H54 (cell line): Measurements from ENCODE around the gene ROR2.

Experiments used
- DNase-seq: peaks from one replicate; pipeline ENCODE4 v3.0.0; 2011; ENCODE audit warnings: low spot score, mixed read lengths; ENCODE audit not compliant: insufficient read length
- FAIRE-seq: peaks from 3 replicates; lab custom pipeline; 2011; peaks lifted over from hg19 to GRCh38; lab: Jason Lieb, UNC
- POLR2A ChIP-seq: IDR thresholded peaks from 2 replicates; pipeline ENCODE4 v1.6.1; 2011; ENCODE audit warnings: low read depth, mild to moderate bottlenecking, low read length

ROR2 gene

DNA sequence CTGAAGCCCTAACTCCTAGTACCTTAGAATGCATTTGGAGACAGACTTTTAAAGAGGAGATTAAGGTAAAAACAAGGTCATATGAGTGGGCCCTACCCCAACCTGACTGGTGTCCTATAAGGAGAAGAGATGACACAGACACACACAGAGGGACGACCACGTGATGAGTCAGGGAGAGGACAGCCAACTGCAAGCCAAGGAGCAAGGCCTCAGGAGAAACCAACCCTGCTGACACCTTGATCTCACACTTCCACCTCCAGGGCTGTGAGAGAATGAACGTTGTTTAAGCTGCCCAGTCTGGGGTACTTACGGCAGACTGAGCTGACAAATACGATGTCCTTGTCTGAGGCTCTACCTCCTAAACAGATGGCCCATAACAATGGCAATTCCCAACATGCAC, 93.6 kb downstream of the ROR2 start:
- TF ChIP-seq POLR2A = no peak
- DNase-seq (no peak), FAIRE-seq (no peak)

DNA sequence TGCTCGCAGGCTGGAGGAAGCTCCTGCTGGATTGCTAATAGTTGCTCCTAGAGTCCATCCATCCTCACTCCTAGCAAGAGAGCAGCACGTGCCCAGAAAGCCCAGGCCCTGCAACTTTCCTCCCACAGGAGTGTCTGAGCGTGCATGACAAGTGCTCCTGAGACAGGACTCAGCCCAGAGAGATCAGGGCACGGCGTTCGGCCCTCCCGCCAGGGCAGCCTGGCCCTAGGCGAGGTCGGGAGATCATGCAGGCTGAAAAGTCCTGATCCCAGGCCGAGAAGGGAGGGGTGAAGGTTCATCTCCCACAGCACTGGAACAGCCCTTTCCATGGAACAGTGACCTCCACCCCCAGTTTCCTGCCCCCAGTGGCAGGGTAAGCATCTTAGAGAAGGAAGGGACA, 94.8 kb downstream of the ROR2 start:
- DNase-seq (no peak), FAIRE-seq (no peak)
- no peak for TF ChIP-seq POLR2A

DNA sequence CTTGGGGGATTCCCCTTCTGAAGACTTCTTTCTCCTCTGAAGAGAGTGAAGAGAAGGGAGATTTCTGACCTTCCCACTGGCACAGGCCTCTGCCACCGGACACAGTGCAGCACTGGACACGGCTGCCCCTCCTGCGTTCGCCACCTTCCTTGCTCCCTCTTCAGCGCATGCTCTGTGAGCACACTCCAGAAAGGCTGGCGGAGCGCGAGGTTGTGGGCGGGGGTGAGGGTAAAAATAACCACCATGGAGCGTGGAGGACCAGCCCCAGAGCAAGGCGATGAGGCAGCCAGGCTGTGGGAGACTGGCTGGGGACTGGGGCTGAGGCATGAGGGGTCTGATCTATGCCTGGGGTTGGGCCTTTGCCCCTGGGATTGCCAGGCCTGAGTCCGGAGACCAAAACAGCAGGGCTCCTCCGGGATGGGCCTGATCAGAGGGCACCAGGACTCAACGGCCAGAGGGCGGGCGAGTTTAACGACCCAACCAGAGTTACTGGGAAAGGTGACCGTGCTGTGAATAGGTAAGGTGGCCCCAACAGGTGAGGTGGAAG, 97.2 kb downstream of the ROR2 start:
- FAIRE-seq (no peak), DNase-seq (no peak)
- no peak for TF ChIP-seq POLR2A

DNA sequence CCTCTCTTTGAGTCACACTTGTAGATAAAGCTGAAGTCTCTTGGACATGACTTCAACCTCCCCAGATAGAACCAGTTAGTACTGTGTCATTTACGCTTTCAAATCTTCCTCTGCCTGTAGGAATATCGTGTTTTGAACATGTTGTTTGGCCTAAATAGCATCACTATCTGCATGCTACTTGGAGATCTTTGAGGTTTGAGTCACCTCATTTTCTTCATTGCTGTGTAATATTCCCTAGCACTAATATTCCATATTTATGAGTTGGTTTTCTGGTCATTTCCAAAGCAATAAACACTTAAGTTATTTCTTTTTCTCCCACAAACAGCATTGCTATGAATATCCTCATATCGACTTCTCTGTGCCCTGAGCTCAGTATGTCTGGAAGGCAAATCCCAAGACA, 100.3 kb downstream of the ROR2 start:
- TF ChIP-seq POLR2A = no peak
- no peak for FAIRE-seq

DNA sequence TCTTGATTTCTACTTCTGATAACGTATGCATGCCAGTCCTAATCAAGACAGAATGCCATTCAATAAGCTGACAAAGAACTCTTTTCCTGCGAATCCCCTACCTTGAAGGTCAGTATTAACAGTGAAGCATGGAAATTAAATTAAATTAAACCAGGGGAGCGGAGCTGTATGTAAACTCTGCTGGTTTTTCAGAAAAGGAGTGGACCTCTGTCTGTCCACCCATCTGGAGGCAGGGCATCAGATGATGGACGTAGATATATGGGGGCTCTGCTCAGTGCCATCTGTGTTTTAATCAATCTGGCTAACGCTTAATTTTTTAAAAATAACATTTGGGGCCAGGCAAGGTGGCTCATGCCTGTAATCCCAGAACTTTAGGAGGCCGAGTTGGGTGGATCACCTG, 101.9 kb downstream of the ROR2 start:
- no peak for TF ChIP-seq POLR2A
- FAIRE-seq (no peak), DNase-seq (no peak)

More for the DNA sequence above, 100.3 kb downstream of the ROR2 start:
- no peak for DNase-seq

DNA sequence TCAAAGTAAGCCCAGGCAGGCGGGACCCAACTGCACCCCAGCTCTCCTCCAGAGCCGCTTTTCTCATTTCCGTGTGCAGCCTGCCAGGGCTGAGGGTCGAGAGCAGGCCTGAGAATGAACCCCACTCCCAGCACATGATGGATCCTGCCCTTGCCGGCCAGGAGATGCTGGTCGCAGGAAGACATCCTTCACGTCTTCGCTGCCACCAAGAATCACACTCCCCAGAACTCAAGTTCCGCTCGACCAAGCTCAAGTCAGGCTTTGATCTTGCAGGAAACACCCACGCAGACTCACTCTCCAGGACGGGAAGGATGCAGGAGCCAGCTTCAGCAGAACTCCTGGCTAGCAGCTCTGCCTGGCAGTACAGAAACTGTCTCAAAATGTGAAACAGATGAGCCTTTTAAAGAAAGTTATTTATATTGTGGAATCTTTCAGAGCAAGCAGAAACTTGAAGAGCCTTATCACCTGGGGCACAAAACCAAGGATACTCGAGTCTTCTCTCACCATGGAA, 102.4 kb downstream of the ROR2 start:
- TF ChIP-seq POLR2A = no peak
- FAIRE-seq = no peak
- no peak for DNase-seq

DNA sequence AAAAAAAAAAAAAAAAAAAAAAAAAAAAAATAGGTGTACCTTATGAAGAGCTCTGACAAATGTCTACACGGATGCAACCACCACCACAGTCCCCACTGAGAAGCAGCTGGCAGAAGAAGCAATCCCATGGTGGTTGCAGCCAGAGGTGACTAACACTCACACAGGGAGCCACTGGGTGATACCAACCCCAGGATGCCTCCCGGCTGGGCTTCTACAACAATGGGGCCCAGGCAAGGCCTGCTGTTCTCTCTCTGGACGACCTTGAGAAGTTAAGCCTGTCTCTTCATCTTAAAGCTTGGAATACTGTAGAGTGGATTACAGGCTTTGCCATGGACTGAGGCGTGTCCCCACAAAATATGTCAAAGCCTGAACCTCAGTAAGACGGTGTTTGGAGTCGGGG, 104.1 kb downstream of the ROR2 start:
- FAIRE-seq (no peak), DNase-seq (no peak)
- TF ChIP-seq POLR2A = no peak

DNA sequence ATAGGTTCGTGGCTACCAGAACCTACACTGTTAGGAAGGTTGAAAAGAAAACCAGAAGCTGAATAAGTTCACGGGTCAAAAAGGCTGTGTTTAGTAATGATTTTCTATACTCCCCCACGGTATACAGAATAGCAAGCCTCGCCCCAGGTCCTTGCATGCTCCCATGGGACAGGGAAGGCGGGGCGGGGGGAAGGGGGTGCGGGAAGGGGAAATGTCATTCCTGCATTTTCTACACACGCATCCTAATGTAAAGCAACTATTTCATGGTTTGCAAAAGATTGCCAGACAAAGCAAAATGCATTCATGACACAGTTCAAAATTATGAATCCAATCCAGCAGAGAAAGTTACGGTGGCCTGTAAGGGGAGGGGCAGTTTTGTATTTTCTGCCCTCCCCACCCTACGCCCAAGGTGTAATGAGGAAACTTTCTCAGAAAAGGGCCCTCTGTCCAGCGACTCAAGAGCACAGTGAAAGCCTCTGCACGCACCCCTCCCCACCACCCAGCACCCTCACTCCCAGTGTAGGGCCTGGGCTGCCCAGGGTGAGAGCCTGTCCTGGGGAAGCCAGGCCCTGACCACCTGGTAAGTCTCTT, 105.2 kb downstream of the ROR2 start:
- no peak for TF ChIP-seq POLR2A
- FAIRE-seq (no peak), DNase-seq (no peak)

DNA sequence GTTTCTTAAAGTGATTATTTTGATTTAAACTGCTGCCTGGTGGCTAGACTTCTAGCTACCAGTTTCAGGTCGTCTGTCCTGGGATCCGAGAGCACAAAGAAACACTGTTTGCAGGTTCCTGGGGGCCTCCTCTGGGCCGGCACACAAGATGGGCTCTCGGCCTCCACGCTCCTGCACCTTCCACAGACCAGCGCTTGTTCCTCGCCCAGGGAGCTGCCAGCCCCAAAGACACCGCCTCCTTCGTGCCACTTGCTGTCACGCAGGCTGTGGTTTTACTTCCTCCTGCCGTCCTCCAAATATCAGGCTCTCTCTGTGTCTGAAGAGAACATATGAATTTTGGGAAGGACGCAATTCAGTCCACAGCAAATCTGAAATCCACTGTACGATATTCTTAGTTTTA, 105.8 kb downstream of the ROR2 start:
- TF ChIP-seq POLR2A = no peak
- no peak for DNase-seq
- FAIRE-seq = no peak

DNA sequence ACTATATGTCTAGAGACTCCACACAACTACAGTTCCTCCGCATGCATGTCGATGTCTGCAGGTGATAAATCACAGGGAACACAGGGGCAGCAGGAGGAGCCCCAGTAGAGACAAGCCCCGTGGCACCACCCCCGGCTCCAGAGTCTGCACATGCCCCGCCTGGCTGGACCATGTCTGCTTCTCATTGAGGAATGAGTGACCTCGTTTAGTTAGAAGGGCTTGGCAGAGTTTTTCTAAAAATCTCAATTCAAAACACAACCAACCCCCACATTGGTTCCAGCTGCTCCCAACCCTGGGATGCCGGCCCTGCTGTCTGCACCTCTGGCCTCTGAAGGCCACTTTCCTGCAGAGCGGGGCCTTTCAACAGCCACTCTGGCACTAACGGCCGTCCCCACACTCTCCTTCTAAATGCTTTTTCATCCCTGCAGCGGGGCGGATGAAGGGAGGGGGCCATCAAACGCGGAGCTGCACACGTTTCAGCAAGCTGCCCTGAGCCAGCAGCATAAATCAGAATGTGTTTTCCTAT, 106.3 kb downstream of the ROR2 start:
- TF ChIP-seq POLR2A = no peak
- no peak for DNase-seq
- FAIRE-seq = no peak

DNA sequence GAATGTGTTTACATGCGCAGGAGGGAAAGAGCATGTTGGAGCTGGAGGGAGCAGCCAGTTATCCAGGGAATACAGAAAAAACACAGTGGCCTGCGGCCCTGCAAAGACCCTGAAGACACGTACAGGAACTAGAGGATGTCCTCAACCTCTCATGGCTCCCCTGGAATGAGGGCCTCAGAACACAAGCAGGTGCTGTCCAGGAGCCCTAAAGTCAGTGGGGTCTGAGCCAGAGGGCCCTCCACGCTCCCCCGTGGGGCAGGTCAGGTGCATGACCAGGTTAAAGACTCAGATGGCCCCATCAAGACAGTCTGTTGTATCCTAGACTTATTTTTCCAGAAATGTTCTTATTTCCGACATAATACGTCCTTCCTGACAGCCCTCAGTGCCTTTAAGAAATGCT, 106.9 kb downstream of the ROR2 start:
- FAIRE-seq = no peak
- TF ChIP-seq POLR2A = no peak
- no peak for DNase-seq

DNA sequence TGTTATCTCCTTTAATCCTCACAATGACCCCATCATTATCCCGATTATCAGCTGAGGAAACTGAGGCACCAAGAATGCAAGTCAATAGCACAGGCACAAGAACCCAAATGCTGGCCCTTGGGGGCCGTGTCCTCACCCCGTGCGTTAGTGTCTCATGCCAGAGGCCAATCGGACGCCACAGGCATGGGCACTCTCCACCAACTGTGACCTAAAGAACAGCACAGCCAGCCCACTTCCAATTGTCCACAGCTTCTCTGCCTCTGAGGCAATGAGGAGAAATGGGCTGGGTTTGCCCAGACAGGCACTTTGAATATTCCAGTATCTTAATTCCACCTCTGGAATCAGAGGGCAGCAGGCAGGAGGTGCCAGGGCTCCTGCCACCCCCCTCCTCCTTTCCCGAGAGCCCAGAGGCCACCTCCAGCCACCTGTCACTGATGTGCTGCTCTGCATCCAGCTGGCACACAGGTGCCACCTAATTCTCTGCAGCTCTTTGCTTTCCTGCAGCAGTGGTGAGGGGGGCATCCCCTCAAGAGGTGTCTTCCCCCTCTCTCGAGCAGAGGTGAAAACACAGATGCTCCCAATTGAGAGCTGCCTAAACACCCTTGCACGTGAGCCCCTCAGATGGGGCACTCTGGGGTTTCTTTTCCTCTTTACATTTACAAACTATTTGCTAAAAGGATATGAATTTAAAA, 107.5 kb downstream of the ROR2 start:
- FAIRE-seq = no peak
- DNase-seq = no peak
- TF ChIP-seq POLR2A = no peak

DNA sequence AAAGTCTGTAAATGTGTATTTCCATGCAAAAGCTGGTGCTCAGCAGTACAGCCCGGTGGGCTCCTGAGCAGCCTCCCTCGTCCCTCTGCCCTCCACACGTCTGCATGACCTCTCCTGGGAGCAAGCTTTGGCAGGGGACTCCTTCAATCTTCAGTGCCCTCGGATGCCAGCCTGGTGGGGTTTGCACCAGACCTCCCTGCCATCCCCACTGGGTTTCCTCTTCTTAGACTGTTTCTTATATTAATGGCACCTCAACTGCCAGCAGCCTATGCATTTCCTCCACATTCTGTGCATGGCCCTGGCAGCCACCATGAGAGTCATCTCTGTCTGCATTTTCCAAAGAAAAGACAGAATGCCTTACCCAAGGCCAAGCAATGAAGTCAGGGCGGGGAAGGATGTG, 108.4 kb downstream of the ROR2 start:
- FAIRE-seq (no peak), DNase-seq (no peak)
- TF ChIP-seq POLR2A = no peak

DNA sequence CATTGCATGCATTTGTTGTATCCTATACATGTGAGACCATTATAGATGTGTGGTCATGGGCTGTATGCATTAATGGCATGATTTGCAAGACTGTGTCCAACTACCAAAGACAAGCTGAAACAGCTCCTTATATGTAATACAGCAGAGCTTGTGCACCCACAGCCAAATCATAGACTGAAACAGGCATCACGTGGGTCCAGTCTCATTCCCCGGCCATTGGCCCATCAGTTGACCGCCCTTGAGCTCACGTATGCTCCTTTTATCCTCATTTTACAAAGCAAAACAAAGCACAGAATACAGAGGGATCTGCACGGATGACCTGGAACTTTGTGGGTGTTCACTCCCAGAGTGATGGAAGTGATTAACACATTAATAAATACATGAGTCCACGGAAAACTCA, 109.1 kb downstream of the ROR2 start:
- TF ChIP-seq POLR2A = no peak
- no peak for FAIRE-seq
- no peak for DNase-seq

DNA sequence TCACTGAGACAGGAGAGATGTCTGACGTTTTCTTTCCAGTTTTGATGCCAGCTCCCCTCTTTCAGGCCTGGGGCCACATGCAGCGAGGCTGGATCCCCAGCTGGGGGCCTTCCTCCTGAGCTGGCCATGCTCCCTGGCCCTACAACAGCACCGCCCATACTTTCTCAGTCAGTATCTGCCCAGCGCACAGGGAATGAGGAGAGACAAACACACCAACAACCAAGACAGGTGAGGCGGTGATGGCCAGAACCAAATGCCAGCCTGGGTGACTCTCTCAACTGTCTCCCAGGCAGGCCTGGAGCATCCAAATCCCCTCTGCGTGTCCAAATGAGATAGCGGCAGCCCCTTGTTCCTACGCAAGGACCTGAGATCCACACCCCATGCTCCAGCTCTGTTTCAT, 109.6 kb downstream of the ROR2 start:
- DNase-seq (no peak), FAIRE-seq (no peak)
- TF ChIP-seq POLR2A = no peak
